ENCODE results near the gene CATSPER4.

Gene CATSPER4

DNA sequence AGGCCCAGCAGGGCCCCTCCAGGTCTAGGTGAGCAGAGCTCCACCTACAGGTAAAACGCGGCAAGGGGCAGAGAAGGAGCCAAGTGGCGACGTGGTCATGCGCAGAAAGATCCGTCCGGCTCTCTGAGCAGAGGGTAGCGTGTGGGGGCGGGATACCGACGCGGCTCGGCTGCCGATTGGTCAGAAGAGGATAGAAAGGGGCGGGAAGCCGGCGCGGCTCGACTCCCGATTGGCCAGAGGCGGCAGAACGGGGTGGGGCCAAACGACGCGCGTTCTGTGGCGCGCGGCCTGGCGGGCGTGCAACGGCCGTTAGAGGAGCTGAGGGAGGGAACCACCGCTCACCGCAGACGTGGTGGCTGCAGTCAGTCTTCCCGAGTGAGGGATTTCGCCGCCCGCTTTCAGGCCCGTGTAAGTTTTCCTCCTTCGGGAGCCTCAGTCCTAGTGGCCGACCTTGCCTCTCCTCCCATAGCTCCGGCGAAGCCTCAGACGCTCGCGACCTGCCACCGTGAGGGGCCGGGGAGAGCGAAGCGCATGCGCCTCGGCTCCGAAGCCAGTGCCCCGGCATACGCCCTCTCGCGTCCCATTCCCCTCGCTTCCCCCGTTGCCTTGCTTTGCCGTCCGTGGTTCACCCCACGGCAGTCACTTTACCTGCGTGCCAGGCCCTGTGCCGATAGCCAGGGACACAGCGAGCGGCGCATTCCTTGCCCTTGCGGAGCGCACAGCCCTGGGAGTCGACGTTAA lies 43.7 kb downstream of the CATSPER4 start, which contains the start of gene CEP85:
Gene CEP85, plus strand, starts transcription at position 298 of the 741 bp plus-strand sequence. CDS start 5,584 bp downstream, outside the sequence.
- peak; percentile 86 for DNase-seq (ENCODE audit: low read depth)
- TF ChIP-seq, protein P1, sequence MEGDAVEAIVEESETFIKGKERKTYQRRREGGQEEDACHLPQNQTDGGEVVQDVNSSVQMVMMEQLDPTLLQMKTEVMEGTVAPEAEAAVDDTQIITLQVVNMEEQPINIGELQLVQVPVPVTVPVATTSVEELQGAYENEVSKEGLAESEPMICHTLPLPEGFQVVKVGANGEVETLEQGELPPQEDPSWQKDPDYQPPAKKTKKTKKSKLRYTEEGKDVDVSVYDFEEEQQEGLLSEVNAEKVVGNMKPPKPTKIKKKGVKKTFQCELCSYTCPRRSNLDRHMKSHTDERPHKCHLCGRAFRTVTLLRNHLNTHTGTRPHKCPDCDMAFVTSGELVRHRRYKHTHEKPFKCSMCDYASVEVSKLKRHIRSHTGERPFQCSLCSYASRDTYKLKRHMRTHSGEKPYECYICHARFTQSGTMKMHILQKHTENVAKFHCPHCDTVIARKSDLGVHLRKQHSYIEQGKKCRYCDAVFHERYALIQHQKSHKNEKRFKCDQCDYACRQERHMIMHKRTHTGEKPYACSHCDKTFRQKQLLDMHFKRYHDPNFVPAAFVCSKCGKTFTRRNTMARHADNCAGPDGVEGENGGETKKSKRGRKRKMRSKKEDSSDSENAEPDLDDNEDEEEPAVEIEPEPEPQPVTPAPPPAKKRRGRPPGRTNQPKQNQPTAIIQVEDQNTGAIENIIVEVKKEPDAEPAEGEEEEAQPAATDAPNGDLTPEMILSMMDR (conservative IDR thresholded peaks at IDR 0.05; ENCODE audit: low read depth, low read length): peak; percentile 96
- H3K4me3 ChIP-seq (ENCODE audit: low read length): peak within 1 kb of the TSS; percentile 92

DNA sequence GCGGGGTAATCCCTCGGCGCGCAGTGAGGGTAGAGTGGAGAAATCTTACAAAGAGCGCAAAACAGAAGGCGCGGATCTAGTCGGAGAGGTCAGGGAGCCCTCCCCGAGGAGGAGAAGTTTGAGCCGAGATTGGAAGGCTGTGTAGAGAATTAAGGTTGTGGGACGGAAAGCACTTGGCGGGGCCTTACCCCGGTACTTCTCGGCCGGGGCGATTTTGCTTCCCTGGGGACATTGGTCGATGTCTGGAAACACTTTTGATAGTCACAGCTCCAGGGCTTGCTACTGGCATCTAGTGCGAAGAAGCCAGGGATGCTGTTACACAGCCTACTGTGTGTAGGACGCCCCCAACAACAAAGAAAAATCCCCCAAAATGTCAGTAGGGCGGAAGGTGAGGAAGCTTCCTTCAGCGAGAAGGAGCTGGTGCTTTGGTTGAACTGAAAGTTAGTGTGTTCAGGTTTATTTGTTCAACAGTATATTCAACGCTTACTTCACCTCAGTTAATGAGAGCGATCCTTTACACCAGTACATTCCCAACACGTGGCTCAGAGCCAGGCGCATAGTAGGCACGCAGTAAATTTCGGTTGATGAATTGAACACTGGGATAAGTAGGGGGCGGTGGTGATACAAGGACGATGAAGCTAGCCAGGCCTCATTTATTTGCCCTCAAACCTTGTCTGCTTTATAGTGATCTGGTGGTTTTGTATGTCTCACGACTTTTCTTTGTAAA lies 44.4 kb downstream of the CATSPER4 start:
- TF ChIP-seq, protein P1 (conservative IDR thresholded peaks at IDR 0.05; ENCODE audit: low read depth, low read length): peak; percentile 21
- no peak for DNase-seq (ENCODE audit: low read depth)
- H3K4me3 ChIP-seq (ENCODE audit: low read length): peak overlapping the region; percentile 92

DNA sequence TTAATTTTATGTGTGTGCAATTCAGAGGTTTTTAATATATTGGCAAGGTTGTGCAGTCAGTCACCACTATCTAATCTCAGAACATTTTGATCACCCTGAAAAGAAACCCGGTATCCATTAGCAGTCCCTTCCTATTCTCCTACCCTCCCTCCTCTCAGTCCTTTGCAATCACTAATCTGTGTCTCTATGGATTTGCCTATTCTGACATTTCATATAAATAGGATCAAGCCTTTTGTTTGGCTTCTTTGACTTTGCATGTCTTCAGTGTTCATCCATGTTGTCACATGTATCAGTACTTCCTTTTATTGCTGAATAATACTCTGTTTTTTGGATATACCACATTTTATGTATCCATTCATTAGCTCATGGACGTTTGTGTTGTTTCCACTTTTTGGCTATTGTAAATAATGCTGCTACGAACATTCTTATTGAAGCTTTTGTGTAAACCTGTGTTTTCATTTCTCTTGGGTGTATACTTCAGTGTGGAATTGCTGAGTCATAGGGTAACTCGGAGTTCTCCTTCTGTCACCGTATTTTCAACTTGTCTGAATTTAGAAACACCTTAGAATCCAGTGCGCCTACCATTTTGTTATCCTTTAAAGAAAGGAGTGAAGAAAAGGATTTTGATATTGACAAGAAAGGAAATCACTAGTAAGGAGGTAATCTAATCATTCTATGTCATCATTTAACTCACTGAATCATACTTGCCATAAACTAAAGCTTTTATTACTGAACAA lies 47.0 kb downstream of the CATSPER4 start:
- TF ChIP-seq, protein P1 (conservative IDR thresholded peaks at IDR 0.05; ENCODE audit: low read depth, low read length): no peak
- DNase-seq (ENCODE audit: low read depth): no peak
- no peak overlapping the region for H3K4me3 ChIP-seq (ENCODE audit: low read length)

DNA sequence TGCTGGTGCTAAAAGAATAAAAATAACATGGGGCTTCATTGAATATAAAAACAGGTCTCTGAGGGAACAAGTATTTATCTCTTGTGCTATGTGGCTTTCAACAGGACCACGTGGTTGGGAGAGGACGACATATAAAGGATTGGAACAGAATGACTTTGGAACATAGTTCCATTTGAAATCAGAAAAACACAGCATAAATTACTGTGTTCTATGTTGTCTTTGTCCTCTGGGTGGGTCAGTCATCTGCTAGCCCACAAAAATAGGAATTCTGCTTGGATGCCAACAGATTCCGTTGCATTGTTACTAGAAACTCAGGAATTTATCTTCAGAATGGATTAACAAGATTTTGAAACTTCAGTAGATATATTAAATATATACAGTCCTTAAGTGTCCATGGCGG lies 49.5 kb downstream of the CATSPER4 start:
- no peak for DNase-seq (ENCODE audit: low read depth)
- H3K4me3 ChIP-seq (ENCODE audit: low read length): no peak overlapping the region
- TF ChIP-seq, protein P1 (conservative IDR thresholded peaks at IDR 0.05; ENCODE audit: low read depth, low read length): no peak

Measured in retinal pigment epithelial cell (primary cell).